GM13977 (cell line): ENCODE data around the gene FAM156A.
"Not testable (repeated sequence)": the region's sequence is repeated elsewhere in the genome, so short reads cannot be mapped to it uniquely, and the experiment has no call there.

Experiments
- DNase-seq: peaks from one replicate; pipeline ENCODE4 v3.0.0; 2012; ENCODE audit warnings: low spot score
- in situ Hi-C: fragments of 300-500 bp; cut with MboI; formaldehyde crosslinking; loops from one replicate; pipeline ENCODE4 v1.12.0; 2022; ENCODE audit warnings: low sequenced_read_pairs, low pct_unique_long_range_greater_than_20kb, mixed read lengths, inconsistent platforms; ENCODE audit not compliant: unreplicated experiment

FAM156A gene

DNA sequence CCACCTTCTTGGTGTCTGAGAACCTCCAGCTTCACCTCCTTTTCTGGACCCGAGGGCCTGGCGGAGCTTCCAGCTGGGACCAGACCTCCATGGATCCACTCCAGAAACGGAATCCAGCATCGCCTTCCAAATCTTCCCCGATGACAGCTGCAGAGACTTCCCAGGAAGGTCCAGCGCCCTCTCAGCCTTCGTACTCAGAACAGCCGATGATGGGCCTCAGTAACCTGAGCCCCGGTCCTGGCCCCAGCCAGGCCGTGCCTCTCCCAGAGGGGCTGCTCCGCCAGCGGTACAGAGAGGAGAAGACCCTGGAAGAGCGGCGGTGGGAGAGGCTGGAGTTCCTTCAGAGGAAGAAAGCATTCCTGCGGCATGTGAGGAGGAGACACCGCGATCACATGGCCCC, 51.2 kb downstream of the FAM156A start:
- DNase-seq, in situ Hi-C loops: not testable (repeated sequence)

GRCh38 chrX:52906072-52906471, 52.2 kb downstream of the FAM156A start:
- DNase-seq, in situ Hi-C loops: not testable (repeated sequence)

DNA sequence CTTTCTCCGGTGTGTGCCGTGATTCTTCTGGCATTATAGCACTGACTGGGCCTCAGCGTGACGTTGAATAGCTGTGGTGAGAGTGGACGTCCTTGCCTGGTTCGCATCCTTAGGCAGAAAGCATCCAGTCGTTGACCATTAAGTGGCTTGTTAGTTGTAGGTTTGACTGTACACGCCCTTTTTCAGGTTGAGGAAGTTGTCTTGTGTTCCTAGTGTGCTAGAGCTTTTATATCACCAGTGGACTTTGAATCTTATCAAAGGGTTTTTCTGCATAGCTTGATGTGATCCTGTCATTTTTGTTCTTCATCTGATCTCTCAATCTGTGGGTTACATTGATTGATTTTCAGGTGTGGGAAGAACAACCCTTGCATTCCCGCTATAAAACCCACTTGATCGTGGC, 52.8 kb downstream of the FAM156A start:
- in situ Hi-C loops, DNase-seq: not testable (repeated sequence)
